ENCODE measurements around the gene PRDM7. TPM values are rescaled to one million over a fixed set of nuclear protein-coding genes. Genes with fewer than 3 reads are reported as not detected.
A peak's percentile ranks its signal among the peaks of the same experiment; 100 is the strongest.

Gene PRDM7
- total RNA-seq, 2 donors from 2014 or later, result not detected

DNA sequence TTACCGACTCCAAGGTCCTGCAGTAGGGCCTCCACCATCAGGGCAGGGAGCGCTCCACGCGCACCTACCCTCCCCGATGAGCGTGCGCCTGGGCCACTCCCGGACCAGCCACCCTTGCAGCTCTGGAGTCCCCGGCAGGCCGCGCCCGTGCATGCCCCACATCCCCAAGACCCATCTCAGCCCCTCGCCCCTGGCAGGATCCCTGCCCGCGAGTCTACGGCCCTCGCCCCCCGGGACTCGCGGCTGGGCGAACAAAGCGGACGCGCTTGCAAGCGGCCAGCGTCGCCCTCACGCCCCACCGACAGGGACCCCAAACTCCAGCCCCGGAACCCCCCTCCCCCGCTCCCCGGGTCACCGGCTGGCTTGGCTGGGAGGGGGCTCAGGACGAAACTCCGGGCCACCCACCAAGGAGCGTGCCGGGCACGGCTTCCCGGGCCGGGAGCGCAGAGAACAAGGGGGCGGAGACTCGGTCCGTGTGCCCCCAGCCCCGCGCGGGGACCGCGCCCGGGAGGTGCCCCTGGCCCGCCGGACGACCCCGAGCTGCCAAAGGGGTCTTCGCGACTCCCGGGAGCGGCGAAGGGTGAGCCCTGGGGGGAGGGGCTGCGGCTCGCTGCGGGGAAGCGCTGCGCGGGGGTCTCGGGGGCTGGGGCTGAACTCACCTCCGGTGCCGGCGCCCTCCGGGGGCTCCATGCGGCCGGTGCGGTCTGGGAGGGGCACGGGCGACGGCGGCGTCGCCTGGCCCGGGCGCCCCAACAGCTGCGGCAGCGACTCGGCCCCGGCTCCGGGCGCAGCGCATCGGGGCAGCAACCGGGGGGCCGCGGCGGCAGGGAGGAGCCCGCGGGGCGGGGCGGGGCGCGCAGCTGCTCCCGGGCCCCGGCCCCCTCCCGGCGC is 58.2 kb downstream of the PRDM7 start, which contains the start of gene DBNDD1:
Gene DBNDD1, minus strand, starts transcription at position 805 of the 891 bp plus-strand sequence. Its CDS starts 115 bp downstream, at position 690.
- no peak for DNase-seq
- TF ChIP-seq, protein P1, sequence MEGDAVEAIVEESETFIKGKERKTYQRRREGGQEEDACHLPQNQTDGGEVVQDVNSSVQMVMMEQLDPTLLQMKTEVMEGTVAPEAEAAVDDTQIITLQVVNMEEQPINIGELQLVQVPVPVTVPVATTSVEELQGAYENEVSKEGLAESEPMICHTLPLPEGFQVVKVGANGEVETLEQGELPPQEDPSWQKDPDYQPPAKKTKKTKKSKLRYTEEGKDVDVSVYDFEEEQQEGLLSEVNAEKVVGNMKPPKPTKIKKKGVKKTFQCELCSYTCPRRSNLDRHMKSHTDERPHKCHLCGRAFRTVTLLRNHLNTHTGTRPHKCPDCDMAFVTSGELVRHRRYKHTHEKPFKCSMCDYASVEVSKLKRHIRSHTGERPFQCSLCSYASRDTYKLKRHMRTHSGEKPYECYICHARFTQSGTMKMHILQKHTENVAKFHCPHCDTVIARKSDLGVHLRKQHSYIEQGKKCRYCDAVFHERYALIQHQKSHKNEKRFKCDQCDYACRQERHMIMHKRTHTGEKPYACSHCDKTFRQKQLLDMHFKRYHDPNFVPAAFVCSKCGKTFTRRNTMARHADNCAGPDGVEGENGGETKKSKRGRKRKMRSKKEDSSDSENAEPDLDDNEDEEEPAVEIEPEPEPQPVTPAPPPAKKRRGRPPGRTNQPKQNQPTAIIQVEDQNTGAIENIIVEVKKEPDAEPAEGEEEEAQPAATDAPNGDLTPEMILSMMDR (IDR thresholded peaks at IDR 0.05), result no peak
- Histone ChIP-seq H3K27me3 (no peaks in the 10 kb centered on the region), H3K4me1 (peaks cover 3% of the 10 kb centered on the region), H3K4me3 (peak within 1 kb of the TSS; percentile 53), H3K36me3 (no peaks in the 10 kb centered on the region), H3K9ac (ENCODE audit: low read depth in 2 of 2, low read length in 2 of 2) (peak within 1 kb of the TSS; percentile 34 to 76), H3K9me3 (no peaks in the 10 kb centered on the region), H3K27ac (no peak within 1 kb of the TSS)
- intact Hi-C loops (cut with DNase I), result no loop called here

DNA sequence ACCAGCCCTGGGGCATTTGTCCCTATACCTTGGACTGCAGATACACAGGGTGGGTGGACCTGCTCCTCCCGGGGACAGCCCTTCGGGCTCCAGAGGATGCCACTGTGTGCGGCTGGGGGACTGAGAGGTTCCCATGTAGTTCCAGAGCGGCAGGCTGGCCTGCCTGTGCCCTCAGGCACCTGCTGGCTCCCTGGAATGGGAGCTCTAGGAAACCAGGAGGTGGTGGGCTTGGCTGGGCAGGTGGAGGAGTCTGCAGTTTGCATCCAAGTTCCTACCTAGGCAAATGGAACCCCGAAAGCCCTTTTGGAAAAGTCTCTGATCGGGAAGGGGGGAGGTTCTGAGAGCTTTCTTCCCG is 58.9 kb downstream of the PRDM7 start:
- H3K27me3 ChIP-seq, result no peaks in the 10 kb centered on the region
- peak overlapping the region; percentile 53 for H3K4me3 ChIP-seq
- peaks cover 3% of the 10 kb centered on the region for H3K4me1 ChIP-seq
- DNase-seq, result no peak
- TF ChIP-seq, protein P1 (IDR thresholded peaks at IDR 0.05), result no peak
- H3K36me3 ChIP-seq, result no peaks in the 10 kb centered on the region
- no peak overlapping the region for H3K9ac ChIP-seq (ENCODE audit: low read depth in 2 of 2, low read length in 2 of 2)
- intact Hi-C loops (cut with DNase I), result no loop called here
- H3K9me3 ChIP-seq, result no peaks in the 10 kb centered on the region
- no peak overlapping the region for H3K27ac ChIP-seq

DNA sequence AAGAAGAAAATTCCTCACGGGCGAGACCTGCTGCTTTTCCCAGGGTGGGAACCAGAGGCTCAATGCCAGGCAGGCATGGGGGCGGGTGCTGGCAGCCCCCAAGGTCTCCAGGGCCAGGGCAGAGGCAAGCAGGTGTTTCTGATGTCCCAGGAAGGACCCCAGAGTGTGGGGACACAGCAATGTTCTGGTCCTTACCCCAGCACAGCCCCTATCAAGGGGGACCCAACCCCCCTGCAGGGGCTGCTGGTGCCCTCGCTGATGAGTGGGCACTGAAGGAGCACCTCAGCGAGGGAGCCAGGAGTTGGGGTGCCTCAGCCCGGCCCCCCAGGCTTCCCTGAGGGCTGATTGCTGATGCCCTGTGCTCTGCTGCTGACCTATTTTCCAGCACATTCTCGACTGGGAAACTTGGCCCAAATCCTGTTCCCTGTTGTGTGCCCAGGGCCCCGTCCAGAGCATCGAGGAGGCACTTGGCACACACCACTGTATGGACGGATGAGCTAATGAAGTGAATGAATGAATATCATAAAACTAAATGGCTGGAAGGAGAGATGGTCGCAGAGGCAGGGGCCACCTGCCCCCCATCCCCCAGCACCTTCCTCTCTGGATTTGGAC is 60.7 kb downstream of the PRDM7 start:
- no peaks in the 10 kb centered on the region for H3K4me1 ChIP-seq
- H3K9ac ChIP-seq (ENCODE audit: low read depth in 2 of 2, low read length in 2 of 2), result no peak overlapping the region
- H3K9me3 ChIP-seq, result no peaks in the 10 kb centered on the region
- intact Hi-C loops (cut with DNase I), result no loop called here
- no peak overlapping the region for H3K27ac ChIP-seq
- TF ChIP-seq, protein P1 (IDR thresholded peaks at IDR 0.05), result no peak
- no peaks in the 10 kb centered on the region for H3K36me3 ChIP-seq
- no peak overlapping the region for H3K4me3 ChIP-seq
- H3K27me3 ChIP-seq, result no peaks in the 10 kb centered on the region
- DNase-seq, result no peak

DNA sequence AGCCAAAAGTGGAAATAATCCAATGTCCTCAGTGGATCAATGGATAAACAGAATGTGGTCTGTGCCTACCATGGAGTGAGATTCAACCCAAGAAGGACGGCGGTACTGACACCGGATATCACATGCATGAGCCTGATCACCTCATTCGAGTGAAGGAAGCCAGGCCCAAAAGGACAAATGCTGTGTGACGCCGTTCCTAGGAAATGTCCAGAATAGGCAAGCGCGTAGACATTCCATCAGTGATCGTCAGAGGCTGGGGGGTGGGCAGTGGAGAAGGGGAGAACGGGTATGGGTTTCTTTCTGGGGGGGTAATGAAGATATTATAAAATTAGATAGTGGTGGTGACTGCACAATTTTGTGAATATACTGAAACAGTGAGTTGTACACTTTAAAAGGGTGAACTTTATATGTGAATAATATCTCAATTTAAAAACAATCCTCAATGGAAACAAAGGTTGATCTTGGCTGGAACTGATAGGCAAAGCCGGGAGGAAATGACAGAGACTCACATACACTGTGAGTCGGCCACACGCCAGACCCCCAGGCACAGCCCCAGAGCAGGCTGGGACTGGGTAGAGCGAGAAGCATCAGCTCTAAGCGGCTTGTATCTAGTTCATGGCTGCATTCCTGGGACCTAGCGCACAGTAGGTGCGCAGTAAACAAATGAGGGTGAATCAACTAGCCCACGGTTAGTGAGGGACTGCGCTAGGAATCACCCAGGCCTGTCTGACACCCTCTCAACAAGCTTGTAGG is 61.4 kb downstream of the PRDM7 start:
- Histone ChIP-seq H3K36me3 (no peaks in the 10 kb centered on the region), H3K27me3 (no peaks in the 10 kb centered on the region), H3K27ac (no peak overlapping the region), H3K9me3 (no peaks in the 10 kb centered on the region), H3K4me1 (no peaks in the 10 kb centered on the region), H3K9ac (ENCODE audit: low read depth in 2 of 2, low read length in 2 of 2) (no peak overlapping the region), H3K4me3 (no peak overlapping the region)
- no peak for DNase-seq
- TF ChIP-seq, protein P1 (IDR thresholded peaks at IDR 0.05), result no peak
- intact Hi-C loops (cut with DNase I), result no loop called here

DNA sequence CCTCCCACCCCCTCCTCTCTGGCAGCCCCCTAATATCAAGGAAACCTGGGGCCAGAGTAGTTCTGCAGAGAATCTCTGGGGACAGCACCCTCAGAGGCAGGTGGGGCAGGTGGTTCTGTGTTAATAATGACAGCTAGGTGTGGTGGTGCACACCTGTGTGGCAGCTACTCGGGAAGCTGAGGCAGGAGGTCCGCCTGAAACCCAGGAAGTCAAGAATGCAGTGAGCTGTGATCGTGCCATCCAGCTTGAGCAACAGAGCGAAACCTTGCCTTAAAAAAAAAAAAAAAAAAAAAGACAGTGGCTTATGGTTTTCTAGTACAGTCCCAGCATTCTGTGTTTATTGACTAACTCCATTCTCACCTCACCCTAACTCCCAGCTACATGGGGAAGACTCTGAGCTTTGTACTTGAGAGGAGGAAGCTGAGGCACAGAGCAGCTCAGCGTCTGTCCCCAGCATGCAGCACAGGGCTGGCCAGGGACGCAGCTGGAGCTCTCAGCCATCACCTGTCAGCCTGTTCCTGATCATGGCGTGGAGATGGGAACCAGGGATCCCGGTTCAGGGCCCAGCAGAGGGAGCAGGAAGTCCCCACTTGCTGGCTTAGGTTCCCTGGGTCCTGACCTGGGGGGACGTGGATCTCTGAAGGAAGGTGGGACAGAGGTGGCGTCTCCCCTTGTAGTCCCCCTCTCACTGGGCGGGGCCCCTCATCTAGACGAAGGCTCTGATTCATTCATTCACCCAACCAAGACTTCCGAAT is 64.0 kb downstream of the PRDM7 start:
- TF ChIP-seq, protein P1 (IDR thresholded peaks at IDR 0.05), result no peak
- no peaks in the 10 kb centered on the region for H3K9me3 ChIP-seq
- H3K4me3 ChIP-seq, result no peak overlapping the region
- intact Hi-C loops (cut with DNase I), result no loop called here
- H3K27me3 ChIP-seq, result no peaks in the 10 kb centered on the region
- no peak for DNase-seq
- no peak overlapping the region for H3K27ac ChIP-seq
- H3K9ac ChIP-seq (ENCODE audit: low read depth in 2 of 2, low read length in 2 of 2), result no peak overlapping the region
- H3K36me3 ChIP-seq, result no peaks in the 10 kb centered on the region
- H3K4me1 ChIP-seq, result no peaks in the 10 kb centered on the region

Data from colonic mucosa (tissue), 4 donors.